Keratinocyte (primary cell): Measurements from ENCODE around the gene SGCB. TPM values are rescaled to one million over a fixed set of nuclear protein-coding genes. Genes with fewer than 3 reads are reported as not detected.
A peak's percentile ranks its signal among the peaks of the same experiment; 100 is the strongest.

Source experiments
- DNase-seq: peaks from one replicate; pipeline ENCODE4 v3.0.0-alpha.2; 2011; ENCODE audit warnings: low read depth, missing footprints, low spot score
- FAIRE-seq: peaks from 2 replicates; lab custom pipeline; 2011; peaks lifted over from hg19 to GRCh38; lab: Jason Lieb, UNC
- H2AFZ ChIP-seq: 2 replicates; pipeline ENCODE4 v1.6.0; 2012; ENCODE audit warnings: low read length, control low read depth, inconsistent platforms; ENCODE audit not compliant: control insufficient read depth
- H3K27ac ChIP-seq: 2 replicates; pipeline ENCODE4 v1.5.1; 2011; ENCODE audit warnings: low read length; ENCODE audit not compliant: control insufficient read depth, insufficient read depth
- H3K27me3 ChIP-seq: 3 replicates; pipeline ENCODE4 v1.6.0; 2011; ENCODE audit warnings: low read length; ENCODE audit not compliant: control insufficient read depth, insufficient read depth; ENCODE audit errors: extremely low read depth
- H3K36me3 ChIP-seq, 2 experiments: 2 replicates in 1 of 2; 3 replicates in 1 of 2; pipeline ENCODE4 v1.5.1; 2011; ENCODE audit warnings: low read length in 2 of 2, mild to moderate bottlenecking in 1 of 2; ENCODE audit not compliant: control insufficient read depth in 2 of 2, insufficient read depth in 2 of 2; ENCODE audit errors: extremely low read depth in 1 of 2
- H3K4me1 ChIP-seq: 3 replicates; pipeline ENCODE4 v1.5.1; 2011; ENCODE audit warnings: low read length; ENCODE audit not compliant: control insufficient read depth, insufficient read depth; ENCODE audit errors: extremely low read depth
- H3K4me2 ChIP-seq: 3 replicates; pipeline ENCODE4 v1.6.0; 2011; ENCODE audit warnings: low read depth, low read length; ENCODE audit not compliant: control insufficient read depth, insufficient read depth; ENCODE audit errors: extremely low read depth
- H3K4me3 ChIP-seq, 3 experiments: fragments of 200-600 bp in 1 of 3; sonication (generic) in 1 of 3; 2 replicates in 2 of 3; 3 replicates in 1 of 3; pipeline ENCODE4 v1.5.1; 2011 to 2016; ENCODE audit warnings: low read length in 3 of 3, mild to moderate bottlenecking in 3 of 3, control low read depth in 2 of 3, inconsistent platforms in 1 of 3, low read depth in 1 of 3, mixed read lengths in 1 of 3, mixed run types in 1 of 3, moderate library complexity in 1 of 3; ENCODE audit not compliant: control insufficient read depth in 2 of 3, insufficient read depth in 2 of 3; ENCODE audit errors: extremely low read depth in 1 of 3
- H3K79me2 ChIP-seq: 2 replicates; pipeline ENCODE4 v1.6.0; 2012; ENCODE audit warnings: low read length; ENCODE audit not compliant: control insufficient read depth, insufficient read depth
- H3K9ac ChIP-seq: 3 replicates; pipeline ENCODE4 v1.6.0; 2011; ENCODE audit warnings: low read length; ENCODE audit not compliant: control insufficient read depth, insufficient read depth; ENCODE audit errors: extremely low read depth
- H3K9me1 ChIP-seq: 3 replicates; pipeline ENCODE4 v1.6.0; 2011; ENCODE audit warnings: low read length; ENCODE audit not compliant: control insufficient read depth, insufficient read depth; ENCODE audit errors: extremely low read depth
- H3K9me3 ChIP-seq: 2 replicates; pipeline ENCODE4 v1.5.1; 2012; ENCODE audit warnings: low read depth, low read length; ENCODE audit not compliant: control insufficient read depth
- H4K20me1 ChIP-seq: 3 replicates; pipeline ENCODE4 v1.6.0; 2011; ENCODE audit warnings: low read length; ENCODE audit not compliant: control insufficient read depth, insufficient read depth; ENCODE audit errors: extremely low read depth
- CTCF ChIP-seq, 3 experiments: IDR thresholded peaks in 1 of 3; conservative IDR thresholded peaks in 1 of 3; optimal IDR thresholded peaks in 1 of 3; 2 replicates in 2 of 3; 3 replicates in 1 of 3; pipeline versions ENCODE3 to v1.5.1; 2011; ENCODE audit warnings: low read length in 3 of 3, mild to moderate bottlenecking in 3 of 3, moderate library complexity in 2 of 3, control low read depth in 1 of 3, inconsistent platforms in 1 of 3; ENCODE audit not compliant: insufficient read depth in 2 of 3; ENCODE audit errors: extremely low read depth in 1 of 3
- EZH2 ChIP-seq: IDR thresholded peaks from one replicate; pipeline ENCODE4 v1.6.1; 2012; ENCODE audit warnings: inconsistent platforms, mild to moderate bottlenecking, low read length, moderate library complexity
- dilution Hi-C: fragments of 300-500 bp; cut with MboI; formaldehyde crosslinking; loops from one replicate; pipeline ENCODE4 v1.7.0; 2020; ENCODE audit warnings: low sequenced_read_pairs; ENCODE audit not compliant: extremely low pct_ligation_motif_present
- polyA plus RNA-seq, 5 experiments: library from polyadenylated mRNA; depleted of rRNA in 3 of 5; stranded (reverse) in 3 of 5; stranded (forward) in 1 of 5; unstranded in 1 of 5; fragments of >200 nt; gene quantifications; 1 replicate in 1 of 5; 2 replicates in 3 of 5; 3 replicates in 1 of 5; pipeline versions ENCODE4 v1.2.1 to v1.2.3, GENCODE V29; 2011 to 2012; ENCODE audit warnings: missing spikeins in 2 of 5, low read depth in 1 of 5, low replicate concordance in 1 of 5

SGCB gene
- polyA plus RNA-seq, 1 donor (not counting 4 experiments of a cell fraction or from before 2014, with no cell fraction given) = 18.3 TPM

- Histone ChIP-seq H3K36me3 (peaks cover 3 to 18% of the 10 kb centered on the region in 2 experiments), H3K9me1 (no peaks in the 10 kb centered on the region), H3K4me3 (no peak overlapping the region), H3K79me2 (peaks cover 2% of the 10 kb centered on the region), H3K4me2 (no peak overlapping the region), H4K20me1 (no peaks in the 10 kb centered on the region), H3K27me3 (no peaks in the 10 kb centered on the region), H3K9me3 (no peaks in the 10 kb centered on the region), H3K4me1 (peaks cover 10% of the 10 kb centered on the region), H3K27ac (no peak overlapping the region), H3K9ac (no peak overlapping the region), H2AFZ (no peak overlapping the region)
- DNase-seq = peak; percentile 9
- peak; percentile 85 for FAIRE-seq
- dilution Hi-C loops = no loop called here
- TF ChIP-seq CTCF (optimal IDR thresholded peaks at IDR 0.05 in 1 of 3, IDR thresholded peaks at IDR 0.05 in 1 of 3, conservative IDR thresholded peaks at IDR 0.05 in 1 of 3; ENCODE audit: extremely low read depth in 1 of 3, insufficient read depth in 2 of 3, low read length in 3 of 3) (no peak), EZH2 (no peak)
These were observed 9.1 kb downstream of the SGCB start for GRCh38 chr4:52028970-52029369.

GRCh38 chr4:52019936-52020657 lies 18.0 kb downstream of the SGCB start, which contains the start of gene LRRC66:
LRRC66 (minus strand) TSS chr4:52020363; CDS start chr4:52017613, 2,750 bp downstream.
- no peaks in the 10 kb centered on the region for H4K20me1 ChIP-seq
- no peak within 1 kb of the TSS for H3K27ac ChIP-seq
- dilution Hi-C loops = no loop called here
- H3K27me3 ChIP-seq = no peaks in the 10 kb centered on the region
- FAIRE-seq (no peak), DNase-seq (no peak)
- TF ChIP-seq CTCF (optimal IDR thresholded peaks at IDR 0.05 in 1 of 3, IDR thresholded peaks at IDR 0.05 in 1 of 3, conservative IDR thresholded peaks at IDR 0.05 in 1 of 3; ENCODE audit: extremely low read depth in 1 of 3, insufficient read depth in 2 of 3, low read length in 3 of 3) = no peak
- no peak for TF ChIP-seq EZH2
- peaks cover 2 to 6% of the 10 kb centered on the region in 2 experiments for H3K36me3 ChIP-seq
- H2AFZ ChIP-seq = no peak within 1 kb of the TSS
- H3K9ac ChIP-seq = no peak within 1 kb of the TSS
- H3K79me2 ChIP-seq = no peaks in the 10 kb centered on the region
- H3K4me2 ChIP-seq = no peak within 1 kb of the TSS
- no peak within 1 kb of the TSS for H3K4me3 ChIP-seq
- H3K9me3 ChIP-seq = no peaks in the 10 kb centered on the region
- no peaks in the 10 kb centered on the region for H3K4me1 ChIP-seq
- no peaks in the 10 kb centered on the region for H3K9me1 ChIP-seq
